ENCODE results near the gene FAM181A. TPM values are rescaled to one million over a fixed set of nuclear protein-coding genes. Genes with fewer than 3 reads are reported as not detected.

Gene FAM181A
- total RNA-seq, 1 donor from 2014 or later: not detected

DNA sequence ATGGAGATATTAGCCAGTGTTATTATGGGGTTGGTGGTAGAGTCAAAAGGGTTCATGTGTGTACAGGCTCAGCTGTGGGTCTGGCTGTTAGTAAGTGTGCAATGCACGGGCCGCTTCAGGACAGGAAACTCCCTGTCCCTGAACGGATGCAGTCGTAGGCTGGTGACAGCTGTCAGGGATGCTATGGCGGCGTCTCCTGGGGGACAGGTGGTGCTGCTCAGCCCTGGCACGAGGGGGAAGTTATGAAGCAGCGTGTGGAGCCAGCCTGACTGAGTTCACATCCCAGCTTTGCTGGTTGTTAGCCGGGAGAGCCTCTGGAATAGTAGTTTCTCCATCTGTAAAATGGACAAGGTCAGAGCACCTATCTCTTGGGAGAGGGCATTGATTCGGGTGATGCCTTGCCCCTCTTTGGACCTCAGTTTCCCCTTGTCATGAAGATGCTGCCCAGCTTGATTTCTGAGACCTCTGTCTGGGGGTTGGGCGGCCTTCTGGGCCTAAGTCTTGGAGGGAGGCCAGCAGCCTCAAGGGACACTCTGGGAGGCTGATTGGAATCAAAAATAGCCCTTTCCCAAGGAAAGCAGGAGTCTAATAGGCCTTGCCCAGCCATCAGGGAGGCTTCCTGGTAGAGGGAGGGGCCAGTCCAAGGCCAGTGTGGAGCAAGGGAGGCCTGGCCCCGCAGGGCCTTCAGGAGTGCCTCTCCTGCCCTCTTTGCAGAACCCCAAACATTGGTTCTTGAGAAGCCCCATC lies 42.1 kb downstream of the FAM181A start:
- Mint-ChIP-seq H3K9me3 (ENCODE audit: unreplicated experiment) (no peaks in the 10 kb centered on the region), H3K27me3 (ENCODE audit: unreplicated experiment) (peaks cover 5% of the 10 kb centered on the region), H3K4me1 (ENCODE audit: unreplicated experiment) (no peaks in the 10 kb centered on the region), H3K36me3 (ENCODE audit: low read depth, unreplicated experiment) (no peaks in the 10 kb centered on the region), H3K27ac (ENCODE audit: unreplicated experiment) (no peak overlapping the region), H3K4me3 (ENCODE audit: unreplicated experiment) (no peak overlapping the region)
- TF ChIP-seq, protein P1, sequence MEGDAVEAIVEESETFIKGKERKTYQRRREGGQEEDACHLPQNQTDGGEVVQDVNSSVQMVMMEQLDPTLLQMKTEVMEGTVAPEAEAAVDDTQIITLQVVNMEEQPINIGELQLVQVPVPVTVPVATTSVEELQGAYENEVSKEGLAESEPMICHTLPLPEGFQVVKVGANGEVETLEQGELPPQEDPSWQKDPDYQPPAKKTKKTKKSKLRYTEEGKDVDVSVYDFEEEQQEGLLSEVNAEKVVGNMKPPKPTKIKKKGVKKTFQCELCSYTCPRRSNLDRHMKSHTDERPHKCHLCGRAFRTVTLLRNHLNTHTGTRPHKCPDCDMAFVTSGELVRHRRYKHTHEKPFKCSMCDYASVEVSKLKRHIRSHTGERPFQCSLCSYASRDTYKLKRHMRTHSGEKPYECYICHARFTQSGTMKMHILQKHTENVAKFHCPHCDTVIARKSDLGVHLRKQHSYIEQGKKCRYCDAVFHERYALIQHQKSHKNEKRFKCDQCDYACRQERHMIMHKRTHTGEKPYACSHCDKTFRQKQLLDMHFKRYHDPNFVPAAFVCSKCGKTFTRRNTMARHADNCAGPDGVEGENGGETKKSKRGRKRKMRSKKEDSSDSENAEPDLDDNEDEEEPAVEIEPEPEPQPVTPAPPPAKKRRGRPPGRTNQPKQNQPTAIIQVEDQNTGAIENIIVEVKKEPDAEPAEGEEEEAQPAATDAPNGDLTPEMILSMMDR (IDR thresholded peaks at IDR 0.05; ENCODE audit: unreplicated experiment): no peak
- DNase-seq (ENCODE audit: low spot score): no peak

DNA sequence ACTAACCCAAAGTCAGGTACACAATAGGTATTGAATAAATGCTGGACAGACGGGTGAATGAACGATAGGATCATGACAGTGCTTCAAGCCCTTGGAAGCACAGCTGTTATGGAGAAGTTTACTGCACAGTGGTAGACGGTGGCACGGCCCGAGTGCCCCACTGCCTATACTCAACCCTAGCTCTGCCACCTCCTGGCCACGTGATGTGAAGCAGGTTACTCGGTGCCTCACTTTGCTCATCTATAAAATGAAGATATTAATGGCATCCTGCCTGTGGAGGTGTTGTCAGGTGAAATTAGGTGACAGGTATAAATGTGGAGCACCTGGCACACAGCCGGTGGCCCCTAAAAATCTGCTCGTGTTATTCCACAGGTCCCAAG lies 43.4 kb downstream of the FAM181A start:
- TF ChIP-seq, protein P1 (IDR thresholded peaks at IDR 0.05; ENCODE audit: unreplicated experiment): no peak
- Mint-ChIP-seq H3K9me3 (ENCODE audit: unreplicated experiment) (no peaks in the 10 kb centered on the region), H3K27me3 (ENCODE audit: unreplicated experiment) (peaks cover 3% of the 10 kb centered on the region), H3K4me3 (ENCODE audit: unreplicated experiment) (no peak overlapping the region), H3K36me3 (ENCODE audit: low read depth, unreplicated experiment) (no peaks in the 10 kb centered on the region), H3K4me1 (ENCODE audit: unreplicated experiment) (no peaks in the 10 kb centered on the region), H3K27ac (ENCODE audit: unreplicated experiment) (no peak overlapping the region)
- no peak for DNase-seq (ENCODE audit: low spot score)

GRCh38 chr14:93970965-93971634 lies 44.0 kb downstream of the FAM181A start:
- peaks cover 3% of the 10 kb centered on the region for H3K27me3 Mint-ChIP-seq (ENCODE audit: unreplicated experiment)
- no peak overlapping the region for H3K4me3 Mint-ChIP-seq (ENCODE audit: unreplicated experiment)
- no peaks in the 10 kb centered on the region for H3K9me3 Mint-ChIP-seq (ENCODE audit: unreplicated experiment)
- TF ChIP-seq, protein P1 (IDR thresholded peaks at IDR 0.05; ENCODE audit: unreplicated experiment): no peak
- no peaks in the 10 kb centered on the region for H3K36me3 Mint-ChIP-seq (ENCODE audit: low read depth, unreplicated experiment)
- H3K27ac Mint-ChIP-seq (ENCODE audit: unreplicated experiment): no peak overlapping the region
- H3K4me1 Mint-ChIP-seq (ENCODE audit: unreplicated experiment): no peaks in the 10 kb centered on the region
- DNase-seq (ENCODE audit: low spot score): no peak

GRCh38 chr14:93971635-93972027 lies 44.5 kb downstream of the FAM181A start:
- Mint-ChIP-seq H3K4me1 (ENCODE audit: unreplicated experiment) (peaks cover 1% of the 10 kb centered on the region), H3K36me3 (ENCODE audit: low read depth, unreplicated experiment) (no peaks in the 10 kb centered on the region), H3K4me3 (ENCODE audit: unreplicated experiment) (no peak overlapping the region), H3K9me3 (ENCODE audit: unreplicated experiment) (no peaks in the 10 kb centered on the region), H3K27ac (ENCODE audit: unreplicated experiment) (no peak overlapping the region), H3K27me3 (ENCODE audit: unreplicated experiment) (peaks cover 3% of the 10 kb centered on the region)
- DNase-seq (ENCODE audit: low spot score): no peak
- TF ChIP-seq, protein P1 (IDR thresholded peaks at IDR 0.05; ENCODE audit: unreplicated experiment): no peak

DNA sequence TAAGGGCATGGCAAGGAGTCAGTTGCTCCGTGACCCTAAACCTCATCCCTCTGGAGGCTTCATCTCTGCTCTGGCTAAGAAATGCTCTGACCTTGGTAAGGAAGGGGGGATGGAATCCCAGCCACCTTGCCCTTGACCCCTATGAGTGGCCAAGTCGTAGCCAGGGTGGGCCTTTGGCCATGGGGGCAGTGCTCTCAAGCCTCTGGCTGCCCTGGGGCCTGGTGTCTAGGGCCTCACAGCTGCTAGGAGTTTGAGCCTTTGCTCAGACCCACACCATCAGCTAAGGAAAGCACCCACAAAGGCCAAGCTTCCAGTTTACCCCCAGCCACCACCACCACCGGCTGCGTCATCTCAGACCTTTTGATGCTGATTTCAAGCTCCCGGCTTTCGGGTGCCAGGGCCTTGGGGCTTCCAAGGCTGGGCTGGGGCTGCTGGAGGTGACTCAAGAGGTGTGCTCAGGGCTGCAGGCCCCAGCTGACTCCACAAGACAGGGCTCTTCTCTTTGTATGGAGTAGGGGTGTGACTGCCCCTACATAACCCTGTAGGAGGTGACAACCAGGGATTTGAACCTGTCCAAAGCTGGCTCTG lies 45.6 kb downstream of the FAM181A start:
- peaks cover 3% of the 10 kb centered on the region for H3K27me3 Mint-ChIP-seq (ENCODE audit: unreplicated experiment)
- no peak overlapping the region for H3K27ac Mint-ChIP-seq (ENCODE audit: unreplicated experiment)
- no peak overlapping the region for H3K4me3 Mint-ChIP-seq (ENCODE audit: unreplicated experiment)

More for the DNA sequence above, 45.6 kb downstream of the FAM181A start:
- Mint-ChIP-seq H3K9me3 (ENCODE audit: unreplicated experiment) (no peaks in the 10 kb centered on the region), H3K36me3 (ENCODE audit: low read depth, unreplicated experiment) (no peaks in the 10 kb centered on the region), H3K4me1 (ENCODE audit: unreplicated experiment) (peaks cover 6% of the 10 kb centered on the region)
- TF ChIP-seq, protein P1 (IDR thresholded peaks at IDR 0.05; ENCODE audit: unreplicated experiment): no peak
- DNase-seq (ENCODE audit: low spot score): no peak

Data from endothelial cell (in vitro differentiated cells).